Erythroblast (primary cell): ENCODE data around the gene FADS6.

Experiments used
- DNase-seq, 2 experiments: peaks; one replicate each; lab custom pipeline; 2025; lab: John Stamatoyannopoulos, UW
- GATA1 ChIP-seq: IDR thresholded peaks from 2 replicates; pipeline ENCODE4 v1.6.1; 2011; ENCODE audit warnings: low read depth, mild to moderate bottlenecking, control low read depth, low read length, moderate library complexity
- POLR2A ChIP-seq: IDR thresholded peaks from 2 replicates; pipeline ENCODE4 v1.6.1; 2011; ENCODE audit warnings: mild to moderate bottlenecking, low read length

FADS6 gene, protein sequence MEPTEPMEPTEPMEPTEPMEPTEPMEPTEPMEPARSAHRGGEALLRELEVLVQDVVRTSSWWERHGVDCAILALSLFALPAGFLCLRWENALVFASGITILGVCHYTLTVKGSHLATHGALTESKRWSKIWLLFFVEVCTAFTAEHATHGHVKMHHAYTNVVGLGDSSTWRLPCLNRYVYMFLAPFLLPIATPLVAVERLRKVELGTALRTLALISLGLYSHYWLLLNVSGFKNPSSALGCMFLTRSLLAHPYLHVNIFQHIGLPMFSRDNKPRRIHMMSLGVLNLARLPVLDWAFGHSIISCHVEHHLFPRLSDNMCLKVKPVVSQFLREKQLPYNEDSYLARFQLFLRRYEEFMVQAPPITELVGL

DNA sequence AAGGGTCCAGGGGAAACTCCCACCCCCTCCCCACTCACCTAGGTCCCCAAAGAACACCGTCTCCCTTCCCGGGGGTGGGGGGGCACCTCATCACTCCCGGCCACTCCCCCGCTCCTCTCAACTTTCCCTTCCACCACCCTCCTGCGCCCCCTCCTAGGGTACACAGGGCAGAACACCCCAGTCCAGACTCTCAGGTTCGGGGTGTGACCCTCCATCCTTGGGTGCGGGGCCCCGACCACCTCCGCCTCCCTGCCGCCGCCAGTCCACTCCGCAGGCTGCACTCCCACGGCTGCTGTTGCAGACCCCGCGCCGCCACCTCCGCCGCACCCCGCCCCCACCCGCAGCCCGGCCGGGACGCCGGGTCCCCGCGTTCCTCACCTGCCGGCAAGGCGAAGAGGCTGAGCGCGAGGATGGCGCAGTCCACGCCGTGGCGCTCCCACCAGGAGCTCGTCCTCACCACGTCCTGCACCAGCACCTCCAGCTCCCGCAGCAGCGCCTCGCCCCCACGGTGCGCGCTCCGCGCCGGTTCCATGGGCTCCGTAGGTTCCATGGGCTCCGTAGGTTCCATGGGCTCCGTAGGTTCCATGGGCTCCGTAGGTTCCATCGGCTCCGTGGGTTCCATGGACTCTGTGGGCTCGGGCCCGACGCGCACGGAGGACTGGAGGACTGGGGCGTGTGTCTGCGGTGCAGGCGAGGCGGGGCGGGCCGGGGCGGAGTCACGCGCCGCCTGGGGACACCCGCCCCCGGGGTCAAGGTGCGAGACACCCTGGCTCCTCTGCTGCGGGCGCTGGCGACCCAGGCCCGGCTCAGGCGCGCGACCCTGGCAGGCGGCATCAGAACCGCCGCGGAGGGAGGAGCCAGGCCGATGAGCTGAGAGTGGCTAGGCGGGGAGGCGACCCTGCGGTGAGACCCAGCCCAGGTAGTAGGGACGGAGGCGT is at the start of gene FADS6:
Gene FADS6 (minus strand): TSS at position 660 of the 938 bp plus-strand sequence. CDS start 38 bp downstream, at position 622.
- no peak for TF ChIP-seq POLR2A
- no peak for TF ChIP-seq GATA1
- no peak for DNase-seq

DNA sequence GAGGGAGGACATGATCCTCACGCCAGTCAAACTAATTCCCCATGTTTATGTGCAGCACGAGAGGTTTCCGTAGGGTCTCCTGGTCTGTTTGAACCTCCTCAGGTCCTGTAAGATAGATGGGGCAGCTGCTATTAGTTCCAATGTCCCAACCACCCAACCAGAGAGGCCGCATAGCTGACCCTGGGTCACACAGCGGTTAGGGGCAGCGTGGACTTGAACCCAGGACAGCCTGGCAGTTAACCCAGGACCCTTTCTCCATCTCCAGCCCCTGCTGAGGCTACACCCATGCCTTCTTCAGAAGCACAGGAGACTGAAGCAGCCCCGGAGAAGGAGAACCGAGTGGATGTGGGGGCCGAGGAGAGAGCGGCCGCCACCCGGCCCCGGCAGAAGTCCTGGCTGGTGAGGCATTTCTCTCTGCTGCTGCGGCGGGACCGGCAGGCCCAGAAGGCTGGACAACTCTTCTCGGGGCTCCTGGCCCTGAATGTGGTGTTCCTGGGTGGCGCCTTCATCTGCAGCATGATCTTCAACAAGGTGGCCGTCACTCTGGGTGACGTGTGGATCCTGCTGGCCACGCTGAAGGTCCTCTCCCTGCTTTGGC is 47.8 kb upstream of the FADS6 start:
- TF ChIP-seq GATA1, result no peak
- no peak for TF ChIP-seq POLR2A
- DNase-seq, result no peak

DNA sequence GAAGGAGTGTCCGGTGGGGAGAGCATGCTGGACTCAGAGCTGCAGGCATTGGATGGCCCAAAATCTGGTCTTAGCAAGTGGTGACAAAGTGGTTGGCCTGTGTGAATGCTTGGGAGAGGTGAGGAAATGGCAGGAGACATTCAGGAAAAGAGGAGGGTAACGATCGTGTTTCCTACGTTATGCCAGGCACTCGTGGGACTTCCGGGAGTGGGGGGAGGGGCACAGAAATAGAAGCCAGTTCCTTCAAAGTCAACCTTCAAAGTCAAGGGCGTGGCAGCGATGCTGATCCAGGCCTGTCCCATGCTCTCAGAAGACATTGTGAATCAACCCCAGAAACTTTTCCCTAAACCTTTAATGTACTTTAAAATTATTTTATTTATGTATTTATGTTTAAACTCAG is 46.1 kb upstream of the FADS6 start:
- DNase-seq, result no peak
- TF ChIP-seq POLR2A (no peak), GATA1 (no peak)

DNA sequence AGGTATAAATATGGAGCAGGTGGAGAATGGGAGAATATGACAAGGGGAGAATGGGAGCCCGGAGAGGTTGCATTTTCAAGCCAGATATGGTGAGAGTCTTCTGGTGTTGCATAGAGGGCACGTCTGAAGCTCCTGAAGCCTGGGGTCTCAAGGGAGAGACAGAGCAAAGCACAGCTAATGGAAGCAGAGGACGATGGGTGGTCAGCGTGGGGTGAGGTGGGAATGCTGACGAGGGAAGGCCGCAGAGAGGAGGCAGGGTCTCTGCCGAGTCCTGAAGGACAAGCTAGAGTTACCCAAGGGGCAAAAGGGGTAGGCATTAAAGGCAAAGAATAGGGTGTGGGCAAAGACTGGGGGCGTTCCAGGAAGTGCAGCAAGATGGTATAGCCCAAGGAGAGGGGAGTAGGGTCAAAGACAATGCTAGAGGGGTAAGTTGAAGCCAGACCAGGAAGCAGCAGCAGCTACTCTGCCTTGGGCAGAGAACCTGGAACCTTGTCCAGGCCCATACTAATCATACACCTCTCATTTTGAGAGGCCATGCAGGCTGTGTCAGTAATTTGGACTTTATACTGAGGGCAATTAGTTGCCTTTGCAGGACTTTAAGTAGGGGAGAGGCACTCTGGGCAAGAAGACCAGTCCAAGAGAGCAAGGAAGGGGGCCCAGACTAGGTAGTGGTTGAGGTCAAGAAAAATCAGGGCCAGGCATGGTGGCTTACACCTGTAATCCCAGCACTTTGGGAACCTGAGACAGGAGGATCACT is 44.9 kb upstream of the FADS6 start:
- no peak for DNase-seq
- TF ChIP-seq GATA1, result no peak
- no peak for TF ChIP-seq POLR2A

DNA sequence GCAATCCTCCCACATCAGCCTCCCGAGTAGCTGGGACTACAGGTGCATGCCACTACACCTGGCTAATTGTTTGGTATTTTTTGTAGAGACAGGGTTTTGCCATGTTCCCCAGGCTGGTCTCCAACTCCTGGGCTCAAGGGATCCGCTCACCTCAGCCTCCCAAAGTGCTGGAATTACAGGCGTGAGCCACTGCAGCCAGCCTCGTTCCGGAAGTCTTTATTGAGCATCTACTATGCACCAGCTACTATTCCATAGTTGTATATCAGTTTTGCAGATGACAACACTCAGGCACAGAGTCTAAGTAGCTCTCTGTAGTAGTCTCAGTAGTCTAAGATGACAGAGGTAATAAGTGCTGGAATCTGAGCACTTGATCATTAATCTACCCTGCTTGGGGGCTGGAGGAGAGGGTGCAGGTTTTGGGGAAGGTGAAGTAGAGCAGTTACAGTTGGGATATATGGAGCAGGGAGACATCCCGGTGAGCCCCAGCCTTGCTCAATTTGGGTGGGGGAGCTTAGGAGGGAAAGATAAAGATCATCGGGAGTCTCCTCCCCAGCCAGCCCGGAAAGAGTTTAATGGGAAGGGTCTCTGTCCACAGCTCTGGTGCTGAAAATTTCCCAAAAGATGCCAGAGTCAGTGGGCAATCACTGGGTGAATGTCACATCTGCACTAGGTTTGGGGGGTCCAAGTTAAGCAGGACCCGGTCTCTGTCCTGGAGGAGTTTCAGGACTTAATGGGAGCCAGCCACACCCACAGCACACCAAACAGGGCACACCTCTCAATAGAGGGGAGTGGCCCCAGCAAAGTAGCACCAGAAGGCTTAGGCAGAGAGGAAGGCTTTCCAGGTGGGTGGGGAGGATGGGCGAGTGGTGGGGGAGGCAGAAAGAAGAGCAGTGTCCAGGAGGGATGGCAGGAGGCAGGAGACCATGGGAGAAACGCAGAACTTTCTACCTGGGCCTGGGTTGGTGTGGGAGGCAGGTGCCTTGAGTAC is 43.9 kb upstream of the FADS6 start:
- TF ChIP-seq POLR2A (no peak), GATA1 (no peak)
- DNase-seq, result no peak

DNA sequence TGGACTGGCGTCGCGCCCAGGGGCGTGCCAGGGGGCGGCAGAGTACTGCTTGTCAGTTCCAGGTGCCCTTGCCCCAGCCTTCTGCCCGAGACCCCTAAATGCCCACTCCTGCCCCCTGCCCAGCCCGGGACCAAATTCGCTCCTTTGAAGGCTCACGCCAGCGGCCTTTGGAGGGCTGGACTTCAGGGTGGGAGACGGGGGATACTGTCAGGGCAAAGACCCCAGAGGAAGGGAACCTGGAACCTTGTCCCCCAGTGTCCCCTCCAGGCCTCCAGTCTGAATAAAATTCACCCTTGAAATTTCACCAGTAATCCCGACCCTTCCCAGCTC is 43.0 kb upstream of the FADS6 start:
- DNase-seq, result no peak
- TF ChIP-seq POLR2A (no peak), GATA1 (no peak)

DNA sequence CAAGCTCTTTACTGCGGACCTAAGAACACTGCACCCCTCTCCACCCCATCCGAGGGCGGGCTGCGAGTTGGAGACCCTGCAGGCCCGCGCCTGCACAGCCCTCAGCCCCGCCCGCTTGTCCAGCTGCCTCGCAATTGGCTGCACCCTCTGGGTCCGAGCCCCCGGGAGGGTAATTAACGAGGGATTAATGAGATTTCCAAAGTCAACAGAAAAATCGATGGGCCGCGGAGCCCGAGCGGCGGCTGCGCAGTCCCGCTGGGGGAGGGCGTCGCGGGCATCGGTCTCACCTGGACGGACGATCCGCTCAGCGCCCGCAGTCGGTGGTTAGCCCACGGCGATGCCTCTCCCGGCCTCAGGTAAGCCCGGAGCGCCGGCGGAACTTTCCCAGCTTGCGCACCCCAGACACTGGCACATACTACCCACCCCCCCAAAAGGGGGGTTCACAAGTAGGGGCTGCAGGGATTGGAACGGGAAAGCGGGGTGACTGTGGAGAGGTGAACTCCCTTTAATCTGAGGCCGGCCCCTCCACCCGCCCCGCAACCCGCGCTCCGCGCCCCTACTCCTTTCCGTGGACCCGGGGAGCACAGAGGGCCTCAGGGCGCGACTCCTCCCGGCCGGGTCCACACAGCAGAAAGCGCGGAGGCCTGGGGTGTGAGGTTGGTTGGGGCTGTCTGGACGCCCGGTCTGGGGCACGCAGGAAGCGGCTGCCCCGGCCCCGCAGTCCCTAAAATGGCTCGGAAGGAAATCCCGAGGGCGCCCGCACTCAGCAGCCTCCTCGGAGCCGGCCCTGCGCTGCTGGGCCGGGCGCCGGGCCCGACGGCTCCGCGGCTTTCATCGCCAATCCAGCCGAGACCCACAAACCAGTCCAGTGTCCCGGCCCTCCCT is 42.4 kb upstream of the FADS6 start, which contains the start of gene OTOP3:
Gene OTOP3 (plus strand): TSS at position 314 of the 885 bp plus-strand sequence. CDS start 24 bp downstream, at position 338.
- no peak for DNase-seq
- TF ChIP-seq GATA1 (no peak), POLR2A (no peak)

DNA sequence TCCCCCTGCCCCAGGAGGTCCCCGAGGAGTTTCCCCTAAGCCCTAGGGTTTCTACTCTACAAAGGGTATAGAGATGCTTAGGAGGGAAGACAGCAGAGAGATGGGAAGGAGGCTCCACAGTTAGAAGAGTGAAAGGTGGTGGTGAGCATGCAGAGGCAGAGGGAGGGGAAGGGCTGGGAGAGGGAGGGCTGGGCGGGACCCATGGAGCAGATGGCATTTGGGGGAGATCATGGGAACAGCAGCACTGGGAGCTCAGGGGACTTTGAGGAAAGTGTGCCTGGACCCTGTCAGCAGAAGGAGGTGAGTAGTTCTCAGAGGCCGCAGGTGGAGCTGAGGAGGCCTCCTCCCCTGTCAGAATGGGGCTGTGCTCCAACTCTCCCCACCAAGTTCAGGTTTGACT is 41.6 kb upstream of the FADS6 start:
- TF ChIP-seq GATA1 (no peak), POLR2A (no peak)
- no peak for DNase-seq

DNA sequence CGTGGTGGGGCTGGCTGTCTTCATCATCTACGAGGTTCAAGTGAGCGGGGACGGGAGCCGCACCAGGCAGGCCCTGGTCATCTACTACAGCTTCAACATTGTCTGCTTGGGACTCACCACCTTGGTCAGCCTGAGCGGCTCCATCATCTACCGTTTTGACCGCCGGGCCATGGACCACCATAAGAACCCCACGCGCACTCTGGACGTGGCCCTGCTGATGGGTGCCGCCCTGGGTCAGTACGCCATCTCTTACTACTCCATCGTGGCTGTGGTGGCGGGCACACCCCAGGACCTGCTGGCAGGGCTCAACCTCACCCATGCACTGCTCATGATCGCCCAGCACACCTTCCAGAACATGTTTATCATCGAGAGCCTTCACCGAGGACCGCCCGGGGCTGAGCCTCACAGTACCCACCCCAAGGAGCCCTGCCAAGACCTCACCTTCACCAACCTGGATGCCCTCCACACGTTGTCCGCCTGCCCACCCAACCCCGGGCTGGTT is 37.2 kb upstream of the FADS6 start:
- TF ChIP-seq POLR2A (no peak), GATA1 (no peak)
- DNase-seq, result no peak

DNA sequence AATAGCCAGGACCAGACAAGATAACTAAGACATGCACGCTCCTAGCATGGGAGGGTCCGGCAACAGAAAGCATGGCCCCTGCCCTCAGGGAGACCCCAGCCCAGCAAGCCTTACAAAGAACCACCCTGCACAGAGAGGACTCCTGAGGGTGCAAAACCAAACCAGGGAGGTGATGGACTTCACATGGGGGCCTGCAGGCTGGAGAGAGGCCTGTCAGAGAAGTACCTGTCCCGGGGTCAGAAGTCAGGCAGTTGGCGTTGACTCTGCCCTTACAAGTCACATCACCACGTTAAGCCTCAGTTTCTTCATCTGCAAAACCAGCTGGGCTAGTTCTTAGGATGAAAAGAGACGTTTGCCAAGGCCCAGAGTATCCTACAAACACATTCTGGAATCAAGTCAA is 35.4 kb upstream of the FADS6 start:
- DNase-seq, result no peak
- TF ChIP-seq POLR2A, result no peak
- TF ChIP-seq GATA1, result no peak

DNA sequence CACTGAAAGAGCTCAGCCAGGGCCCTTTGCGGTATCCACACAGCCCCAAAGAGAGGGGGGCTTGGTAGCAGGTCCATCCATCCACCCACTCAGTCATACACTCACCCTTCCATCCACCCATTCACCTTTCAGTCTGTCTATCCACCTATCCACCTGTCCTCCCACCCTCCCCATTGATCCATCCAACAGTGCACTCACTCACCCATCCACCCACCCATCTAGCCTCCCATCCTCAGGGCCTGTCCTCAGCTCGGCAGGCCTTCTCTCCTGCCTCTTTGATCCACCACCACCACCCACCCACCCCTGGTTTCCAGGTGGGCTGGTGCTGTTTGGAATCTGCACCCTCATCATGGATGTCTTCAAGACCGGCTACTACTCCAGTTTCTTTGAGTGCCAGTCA is 31.8 kb upstream of the FADS6 start:
- TF ChIP-seq POLR2A, result no peak
- DNase-seq, result no peak

DNA sequence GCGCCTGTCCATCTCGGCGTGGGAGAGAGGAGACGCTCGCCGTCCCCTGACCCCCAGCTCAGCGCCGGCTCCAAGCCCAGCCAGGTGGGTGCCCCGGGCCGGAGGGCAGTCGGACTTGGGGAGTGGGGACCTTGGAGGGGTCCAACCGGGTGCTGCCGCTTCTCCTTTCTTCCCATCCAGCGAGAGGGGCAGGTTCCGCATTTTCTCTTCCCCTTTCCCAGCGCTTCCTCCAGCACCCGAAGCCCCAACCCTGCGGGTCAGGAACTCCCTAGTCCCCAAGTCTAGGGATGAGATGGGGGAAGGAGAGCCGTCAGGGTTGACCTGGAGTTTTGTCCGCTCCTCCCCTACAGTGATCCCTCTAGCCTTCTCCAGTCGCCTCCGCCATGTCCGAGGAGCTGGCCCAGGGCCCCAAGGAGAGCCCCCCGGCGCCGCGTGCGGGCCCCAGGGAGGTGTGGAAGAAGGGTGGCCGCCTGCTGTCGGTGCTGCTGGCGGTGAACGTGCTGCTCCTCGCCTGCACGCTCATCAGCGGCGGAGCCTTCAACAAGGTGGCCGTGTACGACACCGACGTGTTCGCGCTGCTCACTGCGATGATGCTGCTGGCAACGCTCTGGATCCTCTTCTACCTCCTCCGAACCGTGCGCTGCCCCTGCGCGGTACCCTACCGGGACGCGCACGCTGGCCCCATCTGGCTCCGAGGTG is 31.0 kb upstream of the FADS6 start, which contains the start of gene OTOP2:
Gene OTOP2 (plus strand): TSS at position 24 of the 699 bp plus-strand sequence. CDS start 360 bp downstream, at position 384.
- no peak for TF ChIP-seq POLR2A
- TF ChIP-seq GATA1, result no peak

More for the DNA sequence above, 31.0 kb upstream of the FADS6 start, which contains the start of gene OTOP2:
- DNase-seq, result no peak
